Transverse colon (tissue), 4 donors: ENCODE data around the gene IL5RA. TPM values are rescaled to one million over a fixed set of nuclear protein-coding genes. Genes with fewer than 3 reads are reported as not detected.

Source experiments
- DNase-seq: peaks from one replicate; pipeline ENCODE4 v3.0.0-alpha.2; 2019
- H3K27ac ChIP-seq, 4 donors: fragments of 200-600 bp; sonication (generic); 2 replicates each; pipeline ENCODE4 v1.5.1; 2016 to 2018; ENCODE audit warnings: inconsistent platforms in 4 of 4
- H3K27me3 ChIP-seq: fragments of 200-600 bp; sonication (generic); 2 replicates; pipeline ENCODE4 v1.5.1; 2017; ENCODE audit warnings: inconsistent platforms
- H3K36me3 ChIP-seq, 4 donors: fragments of 200-600 bp; sonication (generic); 2 replicates each; pipeline ENCODE4 v1.5.1; 2017 to 2019; ENCODE audit warnings: inconsistent platforms in 4 of 4
- H3K4me1 ChIP-seq, 4 donors: fragments of 200-600 bp; sonication (generic); 2 replicates each; pipeline ENCODE4 v1.5.1; 2017 to 2020; ENCODE audit warnings: inconsistent platforms in 4 of 4
- H3K4me3 ChIP-seq, 4 donors: fragments of 200-600 bp; sonication (generic); 1 replicate in 1 of 4; 2 replicates in 3 of 4; pipeline versions ENCODE4 v1.5.1 to v1.6.1; 2017 to 2019; ENCODE audit warnings: inconsistent platforms in 4 of 4
- H3K9me3 ChIP-seq, 2 donors: fragments of 200-600 bp; sonication (generic); 2 replicates each; pipeline ENCODE4 v1.5.1; 2017 to 2019; ENCODE audit warnings: inconsistent platforms in 2 of 2
- EP300 ChIP-seq: sonication (generic); formaldehyde crosslinking; IDR thresholded peaks from one replicate; pipeline ENCODE4 v1.6.1; 2017; ENCODE audit warnings: antibody characterized with exemption, low read depth
- POLR2A ChIP-seq: fragments of 450-650 bp; IDR thresholded peaks from one replicate; pipeline ENCODE4 v1.6.1; 2016; ENCODE audit warnings: antibody characterized with exemption, mild to moderate bottlenecking, moderate library complexity
- POLR2AphosphoS5 ChIP-seq, 3 donors: sonication (generic); formaldehyde crosslinking; IDR thresholded peaks; one replicate each; pipeline ENCODE4 v1.6.1; 2016; ENCODE audit warnings: antibody characterized with exemption in 3 of 3
- WGBS, 2 donors: methylation state at CpG; one replicate each; pipeline ENCODE4 v1.1.5; 2018; ENCODE audit warnings: low coverage in 1 of 2; 5-methylcytosine and 5-hydroxymethylcytosine counted together
- in situ Hi-C, 4 donors: fragments of 200-750 bp; cut with MboI; loops; one replicate each; pipeline versions ENCODE4 v1.15.0 to v1.15.1; 2017; ENCODE audit warnings: low sequenced_read_pairs in 3 of 4, low pct_ligation_motif_present in 1 of 4, low pct_unique_long_range_greater_than_20kb in 1 of 4
- intact Hi-C: fragments of 100-400 bp; cut with DNase I; formaldehyde crosslinking; loops from one replicate; pipeline ENCODE4 v1.15.1; 2023; ENCODE audit warnings: low total_unique reads
- total RNA-seq, 4 donors: library from RNA; depleted of rRNA; stranded (reverse); fragments of >200 nt; gene quantifications; one replicate each; pipeline ENCODE4 v1.1.0, GENCODE V29; 2016
- TF ChIP-seq, protein P1 (sequence below), 5 experiments: fragments of 200-600 bp in 3 of 5; fragments of 450-650 bp in 2 of 5; sonication (generic) in 3 of 5; IDR thresholded peaks; 1 replicate in 2 of 5; 2 replicates in 3 of 5; pipeline ENCODE4 v1.5.1; 2016 to 2017; ENCODE audit warnings: antibody characterized with exemption in 5 of 5, inconsistent platforms in 3 of 5, mild to moderate bottlenecking in 2 of 5, moderate library complexity in 1 of 5

IL5RA gene
- total RNA-seq, 4 donors from 2014 or later: 0.27 to 0.95 TPM; not detected in 2

DNA sequence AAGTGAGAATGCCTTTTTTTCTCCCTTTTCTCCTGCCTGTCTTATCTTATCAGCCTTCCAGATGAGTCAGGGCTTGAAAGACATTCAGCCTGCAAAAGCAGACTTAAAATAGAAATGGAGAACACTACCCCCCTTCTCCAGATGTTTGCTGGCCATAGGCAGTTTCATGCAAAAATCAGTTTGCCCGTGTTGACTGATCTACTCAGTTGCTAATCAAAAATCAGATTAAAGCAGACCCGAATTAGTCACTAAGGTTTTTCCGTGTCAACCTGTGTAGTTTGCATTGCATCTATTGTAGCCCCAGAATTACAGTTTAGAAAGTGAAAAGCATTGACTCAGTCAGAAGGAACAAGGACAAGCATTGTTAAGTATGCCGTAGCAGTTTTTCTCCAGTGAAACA, 56.2 kb downstream of the IL5RA start:
- Histone ChIP-seq H3K9me3 (no peaks in the 10 kb centered on the region), H3K4me1 (no peaks in the 10 kb centered on the region), H3K27me3 (no peaks in the 10 kb centered on the region), H3K4me3 (no peak overlapping the region), H3K36me3 (no peaks in the 10 kb centered on the region), H3K27ac (no peak overlapping the region)
- intact Hi-C loops: no loop called here
- no peak for DNase-seq
- TF ChIP-seq, protein P1, sequence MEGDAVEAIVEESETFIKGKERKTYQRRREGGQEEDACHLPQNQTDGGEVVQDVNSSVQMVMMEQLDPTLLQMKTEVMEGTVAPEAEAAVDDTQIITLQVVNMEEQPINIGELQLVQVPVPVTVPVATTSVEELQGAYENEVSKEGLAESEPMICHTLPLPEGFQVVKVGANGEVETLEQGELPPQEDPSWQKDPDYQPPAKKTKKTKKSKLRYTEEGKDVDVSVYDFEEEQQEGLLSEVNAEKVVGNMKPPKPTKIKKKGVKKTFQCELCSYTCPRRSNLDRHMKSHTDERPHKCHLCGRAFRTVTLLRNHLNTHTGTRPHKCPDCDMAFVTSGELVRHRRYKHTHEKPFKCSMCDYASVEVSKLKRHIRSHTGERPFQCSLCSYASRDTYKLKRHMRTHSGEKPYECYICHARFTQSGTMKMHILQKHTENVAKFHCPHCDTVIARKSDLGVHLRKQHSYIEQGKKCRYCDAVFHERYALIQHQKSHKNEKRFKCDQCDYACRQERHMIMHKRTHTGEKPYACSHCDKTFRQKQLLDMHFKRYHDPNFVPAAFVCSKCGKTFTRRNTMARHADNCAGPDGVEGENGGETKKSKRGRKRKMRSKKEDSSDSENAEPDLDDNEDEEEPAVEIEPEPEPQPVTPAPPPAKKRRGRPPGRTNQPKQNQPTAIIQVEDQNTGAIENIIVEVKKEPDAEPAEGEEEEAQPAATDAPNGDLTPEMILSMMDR (IDR thresholded peaks at IDR 0.05): no peak
- TF ChIP-seq EP300 (no peak), POLR2AphosphoS5 (IDR thresholded peaks at IDR 0.05) (no peak), POLR2A (no peak)
- in situ Hi-C loops: no loop called here
- 71 to 75% methylated on average over 4 of the region's 4 CpGs for WGBS, 2 donors

DNA sequence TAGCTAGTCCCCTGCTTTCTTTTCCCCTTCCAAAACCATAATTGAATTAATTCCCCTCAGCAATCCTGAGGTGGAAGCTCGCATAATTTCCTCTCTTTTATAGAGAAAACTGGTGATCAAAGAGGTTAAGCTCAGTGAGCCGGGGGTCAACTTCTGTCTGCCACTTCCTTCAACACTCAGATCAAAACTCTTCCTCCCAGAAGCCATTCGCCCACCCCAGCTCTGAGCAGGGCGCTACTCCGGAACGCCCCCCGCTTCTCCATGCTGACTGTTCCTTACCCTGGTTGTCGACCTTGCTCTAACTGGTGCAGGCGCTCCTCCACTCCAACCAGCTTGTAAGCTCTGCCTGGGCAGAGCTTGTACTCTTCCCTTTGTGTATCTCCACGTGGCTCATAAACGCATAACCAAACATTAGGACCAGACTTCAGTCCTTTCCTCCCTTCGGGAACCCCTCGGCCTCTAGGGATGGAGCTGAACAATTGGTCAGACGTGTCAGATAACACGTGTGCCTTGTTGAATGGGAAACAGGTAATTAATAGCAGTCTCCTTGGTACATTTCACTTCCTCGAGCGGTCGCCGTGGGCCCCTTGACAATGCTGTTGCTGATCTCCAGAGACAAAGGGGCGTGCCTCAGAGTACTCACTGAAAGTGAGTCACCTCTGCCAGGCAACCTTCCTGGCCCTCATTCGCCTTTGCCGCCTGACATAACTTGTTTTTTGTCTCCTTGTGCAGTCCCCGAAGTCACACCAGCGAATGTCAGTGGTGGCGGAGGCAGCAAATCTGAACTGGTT, 71.8 kb downstream of the IL5RA start:
- Histone ChIP-seq H3K36me3 (peaks cover 0 to 6% (median 0%) of the 10 kb centered on the region in 4 donors), H3K9me3 (no peaks in the 10 kb centered on the region), H3K27ac (no peak overlapping the region), H3K27me3 (no peaks in the 10 kb centered on the region), H3K4me3 (no peak overlapping the region), H3K4me1 (no peaks in the 10 kb centered on the region)
- in situ Hi-C loops: no loop called here
- intact Hi-C loops: no loop called here
- 84% methylated on average over 5 to 25 of the region's 25 CpGs for WGBS, 2 donors
- no peak for DNase-seq
- TF ChIP-seq EP300 (no peak), POLR2A (no peak), POLR2AphosphoS5 (IDR thresholded peaks at IDR 0.05) (no peak)
- TF ChIP-seq, protein P1 (IDR thresholded peaks at IDR 0.05): no peak

DNA sequence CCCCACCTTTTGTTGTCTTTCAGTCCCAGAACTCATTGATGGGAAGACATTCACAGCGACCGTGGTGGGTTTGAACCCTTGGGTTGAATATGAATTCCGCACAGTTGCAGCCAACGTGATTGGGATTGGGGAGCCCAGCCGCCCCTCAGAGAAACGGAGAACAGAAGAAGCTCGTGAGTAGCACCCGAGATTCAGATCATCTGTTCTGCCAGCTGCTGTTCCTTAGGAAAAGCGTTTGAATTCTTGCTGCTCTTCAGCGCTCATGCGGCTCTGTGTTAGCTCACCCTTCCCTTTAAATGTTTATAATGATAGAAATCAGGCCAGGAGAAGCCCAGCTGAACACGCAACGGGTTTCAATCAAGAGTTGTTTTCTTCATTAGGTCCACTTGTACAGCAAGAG, 73.0 kb downstream of the IL5RA start:
- no peaks in the 10 kb centered on the region for H3K27me3 ChIP-seq
- H3K36me3 ChIP-seq: no peaks in the 10 kb centered on the region
- DNase-seq: no peak
- H3K9me3 ChIP-seq: no peaks in the 10 kb centered on the region
- no peak overlapping the region for H3K27ac ChIP-seq
- no peak overlapping the region for H3K4me3 ChIP-seq
- intact Hi-C loops (no loop called here), in situ Hi-C loops (no loop called here)
- no peaks in the 10 kb centered on the region for H3K4me1 ChIP-seq
- TF ChIP-seq EP300 (no peak), POLR2A (no peak), POLR2AphosphoS5 (IDR thresholded peaks at IDR 0.05) (no peak)
- TF ChIP-seq, protein P1 (IDR thresholded peaks at IDR 0.05): no peak
- WGBS, 2 donors: 75 to 84% methylated on average over 5 to 13 of the region's 13 CpGs

DNA sequence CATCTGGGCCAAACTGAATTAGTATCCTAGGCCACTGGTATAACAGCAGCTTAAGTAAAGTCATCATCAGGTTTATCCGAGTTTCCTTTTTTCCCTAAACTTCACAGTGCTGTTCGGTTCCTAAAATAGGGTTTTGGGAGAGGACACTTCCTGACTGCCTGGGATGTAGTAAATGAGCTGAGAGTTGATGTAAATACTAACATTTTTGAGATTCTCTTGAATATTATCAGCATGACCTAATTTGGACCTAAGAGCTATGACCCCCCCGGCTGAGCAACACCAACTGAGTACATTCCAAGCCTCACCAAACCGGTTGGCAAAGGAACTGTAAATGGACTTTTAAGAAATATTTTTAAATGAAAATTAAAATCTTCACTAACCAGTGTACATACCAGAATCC, 78.8 kb downstream of the IL5RA start:
- DNase-seq: no peak
- no peaks in the 10 kb centered on the region for H3K27me3 ChIP-seq
- no peaks in the 10 kb centered on the region for H3K4me1 ChIP-seq
- TF ChIP-seq, protein P1 (IDR thresholded peaks at IDR 0.05): no peak
- TF ChIP-seq EP300 (no peak), POLR2A (no peak), POLR2AphosphoS5 (IDR thresholded peaks at IDR 0.05) (no peak)
- no peak overlapping the region for H3K27ac ChIP-seq
- intact Hi-C loops (no loop called here), in situ Hi-C loops (no loop called here)
- no peaks in the 10 kb centered on the region for H3K36me3 ChIP-seq
- H3K4me3 ChIP-seq: no peak overlapping the region
- WGBS, 2 donors: 66 to 75% methylated on average over 4 of the region's 4 CpGs
- no peaks in the 10 kb centered on the region for H3K9me3 ChIP-seq
